Endothelial cell (in vitro differentiated cells): Measurements from ENCODE around the gene CCDC117. TPM values are rescaled to one million over a fixed set of nuclear protein-coding genes. Genes with fewer than 3 reads are reported as not detected.
A peak's percentile ranks its signal among the peaks of the same experiment; 100 is the strongest.

ENCODE experiments used
- DNase-seq: peaks from one replicate; pipeline ENCODE4 v3.0.0; 2021; ENCODE audit warnings: low spot score
- H3K27ac Mint-ChIP-seq: one replicate; pipeline ENCODE4 v1.8.0; 2021; ENCODE audit warnings: mixed read lengths, inconsistent platforms; ENCODE audit not compliant: unreplicated experiment
- H3K27me3 Mint-ChIP-seq: one replicate; pipeline ENCODE4 v1.8.0; 2021; ENCODE audit warnings: mild to moderate bottlenecking, moderate library complexity, mixed read lengths, inconsistent platforms; ENCODE audit not compliant: unreplicated experiment
- H3K36me3 Mint-ChIP-seq: one replicate; pipeline ENCODE4 v1.8.0; 2021; ENCODE audit warnings: mild to moderate bottlenecking, low read depth, mixed read lengths, inconsistent platforms; ENCODE audit not compliant: unreplicated experiment
- H3K4me1 Mint-ChIP-seq: one replicate; pipeline ENCODE4 v1.8.0; 2021; ENCODE audit warnings: mild to moderate bottlenecking, mixed read lengths, inconsistent platforms; ENCODE audit not compliant: unreplicated experiment
- H3K4me3 Mint-ChIP-seq: one replicate; pipeline ENCODE4 v1.8.0; 2021; ENCODE audit warnings: mild to moderate bottlenecking, mixed read lengths, inconsistent platforms; ENCODE audit not compliant: unreplicated experiment
- H3K9me3 Mint-ChIP-seq: one replicate; pipeline ENCODE4 v1.8.0; 2021; ENCODE audit warnings: mixed read lengths, inconsistent platforms; ENCODE audit not compliant: unreplicated experiment
- total RNA-seq: library from RNA; stranded (reverse); fragmentation: NEBNext Ultra II Directional; extraction: Animal tissue kit (Norgen Biotek cat#: 25700); gene quantifications from one replicate; pipeline ENCODE4 v1.2.1, GENCODE V29; 2021; ENCODE audit not compliant: unreplicated experiment
- TF ChIP-seq, protein P1 (sequence below): fragments of 200-600 bp; sonication (generic); IDR thresholded peaks from one replicate; pipeline ENCODE4 v1.5.0; 2021; ENCODE audit warnings: antibody characterized with exemption; ENCODE audit not compliant: unreplicated experiment

CCDC117 gene
- total RNA-seq, 1 donor from 2014 or later, result 21.9 TPM

- DNase-seq, result peak; percentile 14
- no peaks in the 10 kb centered on the region for H3K9me3 Mint-ChIP-seq
- H3K27me3 Mint-ChIP-seq, result peaks cover 6% of the 10 kb centered on the region
- H3K27ac Mint-ChIP-seq, result peak overlapping the region; percentile 96
- peak overlapping the region; percentile 94 for H3K4me3 Mint-ChIP-seq
- peaks cover 42% of the 10 kb centered on the region for H3K4me1 Mint-ChIP-seq
- peaks cover 26% of the 10 kb centered on the region for H3K36me3 Mint-ChIP-seq
- TF ChIP-seq, protein P1, sequence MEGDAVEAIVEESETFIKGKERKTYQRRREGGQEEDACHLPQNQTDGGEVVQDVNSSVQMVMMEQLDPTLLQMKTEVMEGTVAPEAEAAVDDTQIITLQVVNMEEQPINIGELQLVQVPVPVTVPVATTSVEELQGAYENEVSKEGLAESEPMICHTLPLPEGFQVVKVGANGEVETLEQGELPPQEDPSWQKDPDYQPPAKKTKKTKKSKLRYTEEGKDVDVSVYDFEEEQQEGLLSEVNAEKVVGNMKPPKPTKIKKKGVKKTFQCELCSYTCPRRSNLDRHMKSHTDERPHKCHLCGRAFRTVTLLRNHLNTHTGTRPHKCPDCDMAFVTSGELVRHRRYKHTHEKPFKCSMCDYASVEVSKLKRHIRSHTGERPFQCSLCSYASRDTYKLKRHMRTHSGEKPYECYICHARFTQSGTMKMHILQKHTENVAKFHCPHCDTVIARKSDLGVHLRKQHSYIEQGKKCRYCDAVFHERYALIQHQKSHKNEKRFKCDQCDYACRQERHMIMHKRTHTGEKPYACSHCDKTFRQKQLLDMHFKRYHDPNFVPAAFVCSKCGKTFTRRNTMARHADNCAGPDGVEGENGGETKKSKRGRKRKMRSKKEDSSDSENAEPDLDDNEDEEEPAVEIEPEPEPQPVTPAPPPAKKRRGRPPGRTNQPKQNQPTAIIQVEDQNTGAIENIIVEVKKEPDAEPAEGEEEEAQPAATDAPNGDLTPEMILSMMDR, result no peak
Measured at GRCh38 chr22:28798810-28799605, 26.5 kb downstream of the CCDC117 start.

- Mint-ChIP-seq H3K36me3 (peaks cover 21% of the 10 kb centered on the region), H3K27me3 (peaks cover 6% of the 10 kb centered on the region), H3K4me1 (peaks cover 42% of the 10 kb centered on the region), H3K27ac (peak overlapping the region; percentile 96), H3K4me3 (peak overlapping the region; percentile 94), H3K9me3 (no peaks in the 10 kb centered on the region)
- TF ChIP-seq, protein P1, result no peak
- DNase-seq, result peak; percentile 69
Measured at GRCh38 chr22:28799606-28800307, 27.3 kb downstream of the CCDC117 start.

DNA sequence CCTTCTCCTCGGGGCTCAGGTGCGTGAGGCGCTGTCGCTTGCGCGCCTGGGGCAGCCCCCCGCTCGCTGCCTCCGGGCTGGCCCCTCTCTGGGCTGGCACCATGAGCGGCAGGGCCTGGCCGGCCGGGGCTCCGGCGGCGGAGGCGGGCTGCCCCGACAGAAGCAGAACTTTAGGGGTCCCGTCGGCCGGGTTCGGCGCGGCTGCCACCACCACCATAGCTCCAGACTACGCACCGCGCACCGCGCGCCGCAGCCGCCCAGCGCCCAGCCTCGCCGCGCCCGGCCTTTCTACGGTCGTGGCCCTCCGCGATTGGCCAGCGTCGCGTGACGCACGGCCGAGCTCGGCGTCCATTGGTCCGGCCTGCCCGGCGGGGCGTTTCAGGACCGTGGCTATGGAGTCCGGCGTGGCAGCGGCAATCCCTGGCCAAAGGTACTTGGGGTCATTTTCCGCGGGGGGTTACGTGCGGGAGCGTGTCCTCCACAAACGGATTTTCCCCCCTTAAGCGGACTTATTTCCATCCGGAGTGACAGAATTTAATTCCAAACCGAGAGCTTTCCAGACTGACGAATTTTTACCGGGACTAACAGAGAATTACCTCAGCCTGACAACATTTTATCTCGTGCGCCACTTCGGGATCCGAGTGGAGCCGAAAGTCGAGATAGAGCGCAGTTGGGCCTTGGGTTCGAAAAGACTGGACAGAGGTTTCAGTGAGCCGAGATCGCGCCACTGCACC is 28.0 kb downstream of the CCDC117 start, which contains the start of gene XBP1:
XBP1 (minus strand) TSS at position 262 of the 734 bp plus-strand sequence.
- DNase-seq, result peak; percentile 95
- H3K4me1 Mint-ChIP-seq, result peaks cover 42% of the 10 kb centered on the region
- peaks cover 6% of the 10 kb centered on the region for H3K27me3 Mint-ChIP-seq
- no peaks in the 10 kb centered on the region for H3K9me3 Mint-ChIP-seq
- peaks cover 16% of the 10 kb centered on the region for H3K36me3 Mint-ChIP-seq
- H3K4me3 Mint-ChIP-seq, result peak within 1 kb of the TSS; percentile 98
- TF ChIP-seq, protein P1, result no peak
- peak within 1 kb of the TSS; percentile 99 for H3K27ac Mint-ChIP-seq

DNA sequence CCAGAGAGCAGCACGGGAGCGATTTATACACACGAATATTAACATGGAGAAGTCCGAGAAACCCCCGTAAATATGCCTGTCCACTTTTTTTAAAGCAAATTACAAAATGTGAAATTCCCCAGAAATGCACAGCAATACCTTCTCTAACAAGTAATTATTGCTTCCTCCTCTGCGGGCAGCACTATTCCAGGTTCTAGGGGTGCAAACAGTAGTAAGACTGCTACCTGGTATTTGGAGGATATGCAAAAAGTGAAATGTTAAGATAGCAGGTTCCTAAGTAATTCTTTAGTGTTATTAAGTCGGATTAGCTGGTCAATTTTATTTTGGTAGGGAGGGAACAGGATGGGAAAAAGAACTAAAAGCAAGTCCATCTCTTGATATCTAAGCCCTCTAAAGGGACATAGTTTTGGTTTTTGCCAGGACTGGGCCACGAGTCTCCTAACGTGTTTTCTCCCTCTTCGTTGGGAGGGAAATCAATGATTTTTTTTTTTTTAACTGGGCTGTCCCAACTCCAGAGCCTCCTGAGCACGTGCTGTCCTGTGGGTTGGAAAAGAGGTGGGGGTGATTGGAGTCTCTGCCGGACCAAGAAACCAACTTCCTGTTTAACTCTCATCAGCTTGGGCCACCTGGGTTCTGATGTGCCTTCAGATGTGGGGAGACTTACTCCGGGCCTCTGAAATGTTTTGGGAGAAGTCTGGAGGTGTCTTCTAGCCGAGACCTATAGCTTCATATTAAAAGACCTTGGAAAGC is 29.5 kb downstream of the CCDC117 start:
- DNase-seq, result no peak
- Mint-ChIP-seq H3K27ac (peak overlapping the region; percentile 48), H3K36me3 (peaks cover 8% of the 10 kb centered on the region), H3K4me1 (peaks cover 33% of the 10 kb centered on the region), H3K4me3 (peak overlapping the region; percentile 79), H3K9me3 (no peaks in the 10 kb centered on the region), H3K27me3 (peaks cover 6% of the 10 kb centered on the region)
- TF ChIP-seq, protein P1, result no peak
